Type B pancreatic cell (in vitro differentiated cells): ENCODE data around the gene BMP8A. TPM values are rescaled to one million over a fixed set of nuclear protein-coding genes. Genes with fewer than 3 reads are reported as not detected.
"Not testable (repeated sequence)": the region's sequence is repeated elsewhere in the genome, so short reads cannot be mapped to it uniquely, and the experiment has no call there.

Experiments used
- DNase-seq: peaks from one replicate; pipeline ENCODE4 v3.0.0; 2021; ENCODE audit warnings: mixed read lengths; ENCODE audit not compliant: unreplicated experiment; ENCODE audit errors: extremely low spot score
- H3K27ac Mint-ChIP-seq: 2 replicates; pipeline ENCODE4 v1.8.0; 2021; ENCODE audit warnings: mild to moderate bottlenecking, mixed read lengths
- H3K27me3 Mint-ChIP-seq: 2 replicates; pipeline ENCODE4 v1.8.0; 2021; ENCODE audit warnings: mixed read lengths
- H3K36me3 Mint-ChIP-seq: 2 replicates; pipeline ENCODE4 v1.8.0; 2021; ENCODE audit warnings: mixed read lengths
- H3K4me1 Mint-ChIP-seq: one replicate; pipeline ENCODE4 v1.8.0; 2021; ENCODE audit warnings: mixed read lengths; ENCODE audit not compliant: unreplicated experiment
- H3K4me3 Mint-ChIP-seq: 2 replicates; pipeline ENCODE4 v1.8.0; 2021; ENCODE audit warnings: mild to moderate bottlenecking, mixed read lengths
- H3K9me3 Mint-ChIP-seq: 2 replicates; pipeline ENCODE4 v1.8.0; 2021; ENCODE audit warnings: mixed read lengths
- total RNA-seq: library from RNA; stranded (reverse); gene quantifications from 2 replicates; pipeline ENCODE4 v1.2.1, GENCODE V29; 2021; ENCODE audit warnings: low replicate concordance
- TF ChIP-seq, protein P1 (sequence below): fragments of 200-600 bp; sonication (generic); conservative IDR thresholded peaks from 2 replicates; pipeline ENCODE4 v1.5.0; 2021; ENCODE audit warnings: antibody characterized with exemption, mild to moderate bottlenecking

BMP8A gene
- total RNA-seq, 1 donor from 2014 or later: 1.1 TPM

DNA sequence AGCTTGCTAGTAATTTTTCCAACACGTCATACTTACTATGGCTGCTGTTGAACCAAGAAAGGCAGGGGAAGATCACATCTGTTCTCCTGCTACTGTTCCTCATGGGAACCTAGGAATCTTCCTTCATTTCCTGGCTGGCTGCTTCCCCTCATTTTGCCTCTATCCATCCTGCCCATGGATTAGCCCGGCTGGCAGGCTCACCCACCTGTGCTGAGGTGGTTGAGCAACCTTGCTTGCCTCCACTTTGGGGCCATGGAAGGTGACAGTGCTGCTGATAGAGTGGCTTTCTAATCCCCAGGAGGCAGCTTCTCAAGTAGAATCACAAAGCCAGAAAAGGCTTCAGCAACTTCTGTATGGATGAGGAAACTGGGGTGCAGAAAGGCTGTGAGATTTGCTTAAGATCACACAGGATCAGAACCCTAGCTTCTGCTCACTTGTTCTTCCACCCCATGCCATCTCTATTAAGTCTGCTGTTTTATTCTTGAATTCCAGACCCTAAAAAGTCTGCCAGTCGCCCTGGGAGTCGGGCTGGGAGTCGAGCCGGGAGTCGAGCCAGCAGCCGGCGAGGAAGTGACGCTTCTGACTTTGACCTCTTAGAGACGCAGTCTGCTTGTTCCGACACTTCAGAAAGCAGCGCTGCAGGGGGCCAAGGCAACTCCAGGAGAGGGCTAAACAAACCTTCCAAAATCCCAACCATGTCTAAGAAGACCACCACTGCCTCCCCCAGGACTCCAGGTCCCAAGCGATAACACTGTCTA lies 6.2 kb upstream of the BMP8A start:
- H3K4me1 Mint-ChIP-seq: no peaks in the 10 kb centered on the region
- no peak overlapping the region for H3K27ac Mint-ChIP-seq
- DNase-seq: no peak
- no peak overlapping the region for H3K4me3 Mint-ChIP-seq
- peaks cover 26% of the 10 kb centered on the region for H3K36me3 Mint-ChIP-seq
- no peaks in the 10 kb centered on the region for H3K9me3 Mint-ChIP-seq
- TF ChIP-seq, protein P1, sequence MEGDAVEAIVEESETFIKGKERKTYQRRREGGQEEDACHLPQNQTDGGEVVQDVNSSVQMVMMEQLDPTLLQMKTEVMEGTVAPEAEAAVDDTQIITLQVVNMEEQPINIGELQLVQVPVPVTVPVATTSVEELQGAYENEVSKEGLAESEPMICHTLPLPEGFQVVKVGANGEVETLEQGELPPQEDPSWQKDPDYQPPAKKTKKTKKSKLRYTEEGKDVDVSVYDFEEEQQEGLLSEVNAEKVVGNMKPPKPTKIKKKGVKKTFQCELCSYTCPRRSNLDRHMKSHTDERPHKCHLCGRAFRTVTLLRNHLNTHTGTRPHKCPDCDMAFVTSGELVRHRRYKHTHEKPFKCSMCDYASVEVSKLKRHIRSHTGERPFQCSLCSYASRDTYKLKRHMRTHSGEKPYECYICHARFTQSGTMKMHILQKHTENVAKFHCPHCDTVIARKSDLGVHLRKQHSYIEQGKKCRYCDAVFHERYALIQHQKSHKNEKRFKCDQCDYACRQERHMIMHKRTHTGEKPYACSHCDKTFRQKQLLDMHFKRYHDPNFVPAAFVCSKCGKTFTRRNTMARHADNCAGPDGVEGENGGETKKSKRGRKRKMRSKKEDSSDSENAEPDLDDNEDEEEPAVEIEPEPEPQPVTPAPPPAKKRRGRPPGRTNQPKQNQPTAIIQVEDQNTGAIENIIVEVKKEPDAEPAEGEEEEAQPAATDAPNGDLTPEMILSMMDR: no peak
- H3K27me3 Mint-ChIP-seq: peaks cover 15% of the 10 kb centered on the region

DNA sequence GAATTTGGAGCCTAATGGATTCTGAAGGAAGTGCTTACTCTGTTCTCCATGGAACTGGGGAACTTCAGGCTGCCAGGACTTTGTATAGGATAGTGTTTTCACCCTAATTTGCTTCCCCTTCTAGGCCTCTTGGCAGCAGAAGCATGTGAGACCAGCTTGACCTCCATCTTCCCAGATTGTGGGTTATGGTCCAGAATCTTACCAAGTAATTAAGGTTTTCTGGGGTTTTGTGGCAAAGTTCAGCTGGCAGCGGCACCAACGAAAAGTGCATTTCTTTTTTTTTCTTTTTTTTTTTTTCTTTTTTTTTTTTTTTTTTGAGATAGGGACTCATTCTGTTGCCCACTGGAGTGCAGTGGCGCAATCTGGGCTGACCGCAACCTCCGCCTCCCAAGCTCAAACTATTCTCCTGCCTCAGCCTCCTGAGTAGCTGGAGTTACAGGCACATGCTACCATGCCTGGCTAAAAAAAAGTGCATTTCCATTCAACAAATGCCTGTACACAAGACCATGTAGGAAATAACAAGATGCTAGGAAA lies 3.4 kb upstream of the BMP8A start:
- TF ChIP-seq, protein P1: no peak
- Mint-ChIP-seq H3K4me1 (no peaks in the 10 kb centered on the region), H3K4me3 (no peak overlapping the region), H3K27ac (no peak overlapping the region), H3K27me3 (peaks cover 32% of the 10 kb centered on the region), H3K36me3 (peaks cover 14% of the 10 kb centered on the region), H3K9me3 (no peaks in the 10 kb centered on the region)
- DNase-seq: no peak

DNA sequence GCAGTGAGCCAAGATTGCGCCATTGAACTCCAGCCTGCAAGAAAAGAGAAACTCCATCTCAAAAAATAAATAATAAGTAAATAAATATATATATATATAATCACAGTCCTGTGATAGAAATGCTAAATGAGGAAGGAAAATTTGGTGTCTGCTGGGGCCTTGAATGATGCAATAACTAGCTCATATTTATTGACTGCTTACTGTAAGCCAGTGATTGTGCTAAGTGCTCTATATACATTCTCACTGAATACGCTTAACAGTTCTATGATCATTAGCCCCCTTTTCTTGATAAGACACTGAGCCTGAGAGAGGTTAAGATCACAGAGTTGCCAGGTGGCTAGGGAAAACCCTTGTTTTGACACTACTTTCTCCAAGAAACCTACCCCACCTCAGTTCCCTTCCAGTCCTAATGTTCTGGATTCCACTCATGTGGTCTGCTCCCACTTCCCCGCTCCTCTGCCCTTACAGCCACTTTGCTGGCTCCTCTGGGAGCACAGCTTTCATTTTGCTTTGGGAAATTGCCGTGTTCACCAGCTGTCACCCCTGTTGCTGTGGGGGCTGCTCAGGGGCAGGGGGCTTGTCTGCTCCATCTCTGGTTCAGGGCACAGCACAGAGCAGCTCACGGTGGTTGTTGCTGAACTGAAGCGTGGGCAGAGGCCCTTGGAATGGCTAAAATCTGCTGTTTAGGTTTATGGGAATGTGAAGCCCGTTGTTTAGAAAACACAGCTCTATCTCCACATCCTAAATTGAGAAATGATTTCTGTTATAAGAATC lies 2.5 kb upstream of the BMP8A start:
- no peak for DNase-seq
- Mint-ChIP-seq H3K4me1 (no peaks in the 10 kb centered on the region), H3K9me3 (no peaks in the 10 kb centered on the region), H3K27me3 (peaks cover 41% of the 10 kb centered on the region), H3K27ac (no peak overlapping the region), H3K4me3 (no peak overlapping the region), H3K36me3 (peaks cover 9% of the 10 kb centered on the region)
- TF ChIP-seq, protein P1: no peak

DNA sequence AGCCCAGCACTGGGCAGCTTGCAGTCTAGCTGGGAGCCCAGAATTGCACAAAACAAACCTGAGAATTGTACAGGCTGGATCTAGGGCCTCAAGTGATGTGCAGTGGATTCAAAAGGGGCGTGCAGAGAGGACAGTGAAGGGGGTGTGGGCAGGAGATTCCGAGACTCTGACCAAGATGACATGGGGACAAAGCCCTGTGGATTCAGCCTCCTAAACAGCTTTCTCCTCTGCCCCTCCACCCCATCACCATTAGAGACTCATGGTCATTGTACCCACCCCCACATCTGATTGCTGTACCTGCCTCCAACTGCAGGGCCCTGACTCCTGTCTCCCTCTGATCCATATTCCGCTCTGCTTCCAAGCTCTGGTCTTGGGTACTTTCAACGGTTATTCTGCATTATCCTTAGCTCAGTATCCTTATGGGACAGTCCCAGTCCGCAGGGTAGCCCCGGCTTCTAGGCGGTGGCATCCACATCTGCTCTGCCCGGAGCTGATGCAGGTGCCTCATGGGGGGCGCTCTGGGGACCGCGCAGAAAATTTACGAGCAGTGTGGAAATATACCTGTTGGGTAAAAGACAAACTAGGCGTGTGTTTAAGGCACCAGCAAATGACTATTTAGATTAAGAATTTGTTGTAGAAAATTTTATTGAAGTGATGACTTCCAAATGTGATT lies 1.7 kb upstream of the BMP8A start:
- Mint-ChIP-seq H3K4me3 (peak overlapping the region; percentile 31), H3K27me3 (peaks cover 48% of the 10 kb centered on the region), H3K36me3 (peaks cover 9% of the 10 kb centered on the region), H3K4me1 (no peaks in the 10 kb centered on the region), H3K27ac (no peak overlapping the region), H3K9me3 (no peaks in the 10 kb centered on the region)
- TF ChIP-seq, protein P1: no peak
- DNase-seq: no peak

DNA sequence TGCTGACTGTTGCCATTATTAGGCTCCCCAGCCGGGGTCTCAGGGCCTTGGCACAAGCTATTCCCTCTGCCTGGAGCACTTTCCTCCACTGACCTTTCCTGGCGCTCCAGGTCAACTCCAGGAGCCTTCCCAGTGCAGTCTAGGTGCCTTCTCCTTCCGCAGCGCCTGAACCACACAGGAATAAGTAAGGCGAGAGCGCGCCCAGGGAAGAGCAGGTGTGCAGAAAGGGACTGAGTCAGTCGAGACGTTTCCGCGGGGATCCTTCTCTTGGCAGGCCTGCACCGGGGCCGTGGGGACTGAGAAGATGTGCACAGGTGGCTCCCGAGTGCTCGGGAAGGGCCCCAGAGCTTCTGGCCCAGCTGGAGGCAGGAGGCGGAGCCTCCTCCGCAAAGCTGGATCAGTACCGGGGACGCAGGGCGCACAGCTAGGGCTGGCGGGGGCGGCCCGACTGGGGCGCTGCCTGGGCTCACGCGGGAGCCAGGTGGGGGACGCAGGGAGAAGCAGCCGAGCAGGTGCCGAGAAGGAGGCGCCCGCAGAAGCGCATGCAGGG lies 765 bp upstream of the BMP8A start:
- Mint-ChIP-seq H3K27ac (no peak overlapping the region), H3K36me3 (peaks cover 6% of the 10 kb centered on the region), H3K4me3 (peak overlapping the region; percentile 76), H3K27me3 (peaks cover 48% of the 10 kb centered on the region), H3K4me1 (no peaks in the 10 kb centered on the region), H3K9me3 (no peaks in the 10 kb centered on the region)
- TF ChIP-seq, protein P1: no peak
- DNase-seq: no peak

DNA sequence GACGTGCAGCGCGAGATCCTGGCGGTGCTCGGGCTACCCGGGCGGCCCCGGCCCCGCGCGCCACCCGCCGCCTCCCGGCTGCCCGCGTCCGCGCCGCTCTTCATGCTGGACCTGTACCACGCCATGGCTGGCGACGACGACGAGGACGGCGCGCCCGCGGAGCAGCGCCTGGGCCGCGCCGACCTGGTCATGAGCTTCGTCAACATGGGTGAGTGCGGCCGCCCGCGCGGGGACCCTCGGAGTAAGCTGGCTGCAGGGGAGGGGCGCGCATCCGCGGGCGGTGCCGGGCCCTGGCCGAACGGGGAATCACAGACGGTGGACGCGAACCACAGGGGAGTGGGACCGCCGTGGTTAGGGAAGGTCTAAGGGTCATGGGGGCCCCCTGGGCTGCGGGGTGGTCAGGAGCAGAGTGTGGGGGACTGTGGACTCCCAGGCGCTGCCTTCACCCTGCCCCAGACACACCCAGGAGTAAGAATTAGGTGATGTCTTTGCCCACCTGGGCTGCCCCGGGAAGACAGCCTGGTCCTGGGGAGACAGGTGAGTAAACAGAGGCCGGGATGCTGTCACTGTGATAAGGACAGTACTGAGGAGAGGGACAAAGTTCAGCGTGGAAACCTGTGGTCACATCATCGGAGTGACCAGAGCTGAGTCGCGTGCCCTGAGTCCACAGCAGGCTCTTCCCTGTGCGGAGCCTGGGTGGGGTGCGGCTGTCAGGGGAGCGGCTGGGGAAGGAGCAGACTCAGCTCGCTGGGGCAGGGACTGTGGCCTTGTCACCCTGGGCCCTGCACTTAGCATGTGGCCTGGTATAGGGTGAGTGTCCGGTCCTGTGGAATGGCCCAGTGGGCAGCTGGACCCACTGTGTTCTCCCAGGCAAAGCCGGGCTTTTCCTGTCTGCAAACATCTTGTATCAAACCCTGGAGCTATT lies 944 bp downstream of the BMP8A start:
- H3K4me1 Mint-ChIP-seq, H3K9me3 Mint-ChIP-seq, DNase-seq, H3K27ac Mint-ChIP-seq, H3K36me3 Mint-ChIP-seq: not testable (repeated sequence)
- H3K27me3 Mint-ChIP-seq: peaks cover 58% of the 10 kb centered on the region
- peak overlapping the region; percentile 76 for H3K4me3 Mint-ChIP-seq

DNA sequence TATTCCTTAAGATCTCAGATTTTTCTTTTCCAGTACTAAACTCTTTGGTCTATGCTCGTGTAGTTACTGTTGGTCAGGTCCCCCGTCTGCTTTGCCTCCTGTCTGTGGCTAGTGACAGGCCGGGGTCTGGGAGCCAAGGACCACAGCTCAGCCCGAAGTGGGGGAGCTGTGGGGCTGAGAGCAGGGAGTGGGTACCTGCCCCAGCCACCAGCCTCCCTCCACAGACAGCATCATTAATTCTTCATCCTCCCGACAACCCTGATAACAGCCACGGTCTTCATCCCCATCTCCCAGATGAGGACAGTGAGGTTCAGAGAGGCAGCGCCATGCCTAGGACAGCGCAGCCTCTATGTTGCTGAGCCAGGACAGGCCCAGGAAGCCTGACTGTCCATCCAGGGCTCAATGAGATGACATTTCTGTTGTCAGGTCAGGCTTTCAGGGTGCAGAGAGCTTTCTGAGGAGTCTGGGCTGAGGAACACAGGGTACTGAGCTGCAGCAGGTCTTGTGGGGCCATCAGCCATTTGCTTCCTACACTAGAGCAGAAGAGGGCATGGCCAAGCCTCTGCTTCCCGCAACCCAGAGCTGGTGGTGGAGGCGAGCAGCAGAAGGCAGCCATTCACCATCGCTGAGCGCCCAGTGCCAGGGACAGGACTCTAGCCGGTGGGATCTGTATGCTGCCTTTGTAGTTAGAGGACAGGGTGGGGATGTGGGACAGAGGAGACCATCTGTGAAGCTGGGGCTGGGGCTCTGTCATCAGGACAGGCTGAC lies 1.8 kb downstream of the BMP8A start:
- H3K27ac Mint-ChIP-seq, H3K4me1 Mint-ChIP-seq, H3K9me3 Mint-ChIP-seq, DNase-seq, H3K36me3 Mint-ChIP-seq: not testable (repeated sequence)
- Mint-ChIP-seq H3K4me3 (peak overlapping the region; percentile 76), H3K27me3 (peaks cover 59% of the 10 kb centered on the region)
